ENCODE measurements around the gene MOSPD3. TPM values are rescaled to one million over a fixed set of nuclear protein-coding genes. Genes with fewer than 3 reads are reported as not detected.

Gene MOSPD3
- total and polyA plus RNA-seq, 2 of the 13 experiments (the other 11 are each of a cell fraction or from before 2014, with no cell fraction given) = 7.6 to 8.8 TPM

GRCh38 chr7:100641860-100642533 lies 29.7 kb downstream of the MOSPD3 start (continued):
- no peak for TF ChIP-seq USF2 (IDR thresholded peaks at IDR 0.05; ENCODE audit: low read depth, low read length)
- TF ChIP-seq USF2 (CRISPR knock-in tag; IDR thresholded peaks at IDR 0.05; ENCODE audit: borderline replicate concordance) = peak; percentile 7; the same call in 1 of the 2 replicates
- no peak for TF ChIP-seq SKIL (CRISPR knock-in tag; IDR thresholded peaks at IDR 0.05; ENCODE audit: borderline replicate concordance)
- no peak for TF ChIP-seq SNRNP70 (IDR thresholded peaks at IDR 0.05; ENCODE audit: low read depth, low read length)
- TF ChIP-seq ZNF260 (CRISPR knock-in tag; IDR thresholded peaks at IDR 0.05; ENCODE audit: borderline replicate concordance, low read depth) = no peak
- TF ChIP-seq SALL2 (CRISPR knock-in tag; IDR thresholded peaks at IDR 0.05) = no peak
- no peak for TF ChIP-seq PBX2 (CRISPR knock-in tag; IDR thresholded peaks at IDR 0.05)
- TF ChIP-seq NR2C2 (CRISPR knock-in tag; IDR thresholded peaks at IDR 0.05; ENCODE audit: borderline replicate concordance) = peak; percentile 25; the same call in 1 of the 2 replicates
- TF ChIP-seq ZNF572 (CRISPR knock-in tag; IDR thresholded peaks at IDR 0.05) = no peak
- TF ChIP-seq PHF5A (CRISPR knock-in tag; IDR thresholded peaks at IDR 0.05; ENCODE audit: low read depth, unreplicated experiment) = no peak
- TF ChIP-seq FOXM1 (CRISPR knock-in tag; IDR thresholded peaks at IDR 0.05) = no peak
- TF ChIP-seq ZSCAN20 (CRISPR knock-in tag; IDR thresholded peaks at IDR 0.05; ENCODE audit: borderline replicate concordance) = no peak
- TF ChIP-seq LBX2 (CRISPR knock-in tag; IDR thresholded peaks at IDR 0.05; ENCODE audit: borderline replicate concordance) = no peak
- TF ChIP-seq ZC3H4 (CRISPR knock-in tag; IDR thresholded peaks at IDR 0.05; ENCODE audit: borderline replicate concordance) = no peak
- TF ChIP-seq ZHX2 (IDR thresholded peaks at IDR 0.05; ENCODE audit: low read depth) = no peak
- no peak for TF ChIP-seq ZHX2 (CRISPR knock-in tag; IDR thresholded peaks at IDR 0.05; ENCODE audit: borderline replicate concordance)
- TF ChIP-seq NR3C1 (CRISPR knock-in tag; IDR thresholded peaks at IDR 0.05) = no peak
- no peak for TF ChIP-seq NFE2L2 (IDR thresholded peaks at IDR 0.05; ENCODE audit: low read length)
